ENCODE results near the gene ARIH1. TPM values are rescaled to one million over a fixed set of nuclear protein-coding genes. Genes with fewer than 3 reads are reported as not detected.
A peak's percentile ranks its signal among the peaks of the same experiment; 100 is the strongest.

ARIH1 gene
- total and polyA plus RNA-seq, 10 of the 15 experiments (the other 5 are each of a cell fraction or from before 2014, with no cell fraction given), result 14.7 to 99.5 (median 26.5) TPM

DNA sequence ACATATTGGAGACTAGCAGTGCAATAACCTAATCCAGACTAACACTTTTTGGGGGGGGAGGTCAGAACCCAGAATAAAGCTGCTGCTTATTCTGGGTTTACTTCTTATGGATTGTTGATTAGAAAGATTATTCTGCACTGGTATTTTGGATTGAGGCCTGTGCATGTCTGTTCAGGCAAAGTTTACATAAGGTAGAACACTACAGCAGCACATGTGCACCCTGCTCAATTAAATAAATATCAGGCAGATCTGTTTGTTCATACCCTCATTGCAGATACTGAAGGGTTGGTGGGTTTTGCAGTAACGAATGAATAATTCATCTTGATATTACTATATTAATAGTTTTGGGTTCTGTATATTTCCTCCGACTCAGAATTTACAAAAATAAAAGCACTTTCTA, 19.1 kb downstream of the ARIH1 start (continued):
- TF ChIP-seq, protein P1, sequence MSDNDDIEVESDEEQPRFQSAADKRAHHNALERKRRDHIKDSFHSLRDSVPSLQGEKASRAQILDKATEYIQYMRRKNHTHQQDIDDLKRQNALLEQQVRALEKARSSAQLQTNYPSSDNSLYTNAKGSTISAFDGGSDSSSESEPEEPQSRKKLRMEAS (IDR thresholded peaks at IDR 0.05; ENCODE audit: low read depth, low read length), result no peak

DNA sequence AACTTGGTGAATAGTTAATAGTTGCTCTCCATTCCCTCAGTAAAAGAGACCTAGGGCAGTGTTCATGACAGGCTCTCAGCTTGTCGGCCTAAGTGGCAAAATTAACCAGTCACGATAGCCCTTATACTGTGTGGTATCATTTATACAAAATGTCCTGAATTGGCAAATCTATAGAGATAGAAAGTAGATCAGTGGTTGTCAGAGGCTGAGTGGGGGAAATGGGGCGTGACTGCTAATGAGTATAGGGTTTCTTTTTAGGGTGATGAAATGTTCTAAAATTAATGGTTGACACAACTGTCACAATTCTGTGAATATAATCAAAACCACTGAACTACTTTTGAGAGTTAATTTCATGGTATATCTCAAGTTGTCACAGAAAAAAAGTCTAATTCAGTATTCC, 20.9 kb downstream of the ARIH1 start:
- ChIA-PET CTCF (interaction anchor here (0.6 to 2.8 kb wide), 7 partner anchors 9 to 1141 kb away, joined by 3 to 14 read pairs (median 4); partner anchors contain the start of genes ARIH1 and HEXA), SMC1A (ENCODE audit: uncharacterized antibody, unreplicated experiment) (interaction anchor here (0.6 to 3.2 kb wide), 9 partner anchors 9 to 382 kb away, joined by 3 to 14 read pairs (median 4); no protein-coding TSS in a partner anchor), POLR2A (interaction anchor here (0.5 to 1.4 kb wide), 5 partner anchors 12 to 190 kb away, joined by 3 to 4 read pairs (median 3); no protein-coding TSS in a partner anchor), RAD21 (ENCODE audit: unreplicated experiment) (interaction anchor here (1.2 to 1.3 kb wide), 2 partner anchors 9 to 184 kb away, joined by 3 to 4 read pairs; no protein-coding TSS in a partner anchor)
- WGBS (ENCODE audit: insufficient coverage, insufficient replicate concordance, low lambda C conversion rate, missing lambda C conversion rate), result 39% methylated on average over 3 of the region's 3 CpGs
- Histone ChIP-seq H2AFZ (ENCODE audit: control insufficient read depth, low read depth, low read length) (no peak overlapping the region), H3K9ac (ENCODE audit: control insufficient read depth, insufficient read depth, low read length) (no peak overlapping the region), H3K36me3 (ENCODE audit: control insufficient read depth in 2 of 2, insufficient read depth in 2 of 2, low read length in 1 of 2) (no peaks in the 10 kb centered on the region), H3K9me3 (replicated peaks; ENCODE audit: control insufficient read depth, insufficient read depth, low read length) (no peaks in the 10 kb centered on the region), H3K4me3 (no peak overlapping the region), H3K79me2 (ENCODE audit: control insufficient read depth, insufficient read depth, low read length) (peaks cover 62% of the 10 kb centered on the region), H3K4me1 (ENCODE audit: control insufficient read depth, insufficient read depth, low read length) (no peaks in the 10 kb centered on the region), H3K4me2 (ENCODE audit: control insufficient read depth, insufficient read depth) (no peak overlapping the region), H4K20me1 (ENCODE audit: control insufficient read depth, insufficient read depth) (no peaks in the 10 kb centered on the region), H3K27ac (ENCODE audit: control insufficient read depth, insufficient read depth) (no peak overlapping the region), H3K27me3 (replicated peaks in 1 of 2; ENCODE audit: control insufficient read depth in 2 of 2, insufficient read depth in 2 of 2, low read length in 1 of 2) (no peaks in the 10 kb centered on the region)
- intact Hi-C loops (cut with micrococcal nuclease; ENCODE audit: unreplicated experiment) (no loop called here), in situ Hi-C loops (cut with MboI) (no loop called here)
- ATAC-seq, result peak; percentile 85
- no peak for FAIRE-seq
- BruUV-seq (replicated peaks), result no TSS peak
- DNase-seq (ENCODE audit: low read depth, low spot score), result no peak
- TF ChIP-seq, protein P2, sequence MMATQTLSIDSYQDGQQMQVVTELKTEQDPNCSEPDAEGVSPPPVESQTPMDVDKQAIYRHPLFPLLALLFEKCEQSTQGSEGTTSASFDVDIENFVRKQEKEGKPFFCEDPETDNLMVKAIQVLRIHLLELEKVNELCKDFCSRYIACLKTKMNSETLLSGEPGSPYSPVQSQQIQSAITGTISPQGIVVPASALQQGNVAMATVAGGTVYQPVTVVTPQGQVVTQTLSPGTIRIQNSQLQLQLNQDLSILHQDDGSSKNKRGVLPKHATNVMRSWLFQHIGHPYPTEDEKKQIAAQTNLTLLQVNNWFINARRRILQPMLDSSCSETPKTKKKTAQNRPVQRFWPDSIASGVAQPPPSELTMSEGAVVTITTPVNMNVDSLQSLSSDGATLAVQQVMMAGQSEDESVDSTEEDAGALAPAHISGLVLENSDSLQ (IDR thresholded peaks at IDR 0.05), result peak; percentile 29; the same call in 1 of the 2 replicates
- TF ChIP-seq, protein P3, sequence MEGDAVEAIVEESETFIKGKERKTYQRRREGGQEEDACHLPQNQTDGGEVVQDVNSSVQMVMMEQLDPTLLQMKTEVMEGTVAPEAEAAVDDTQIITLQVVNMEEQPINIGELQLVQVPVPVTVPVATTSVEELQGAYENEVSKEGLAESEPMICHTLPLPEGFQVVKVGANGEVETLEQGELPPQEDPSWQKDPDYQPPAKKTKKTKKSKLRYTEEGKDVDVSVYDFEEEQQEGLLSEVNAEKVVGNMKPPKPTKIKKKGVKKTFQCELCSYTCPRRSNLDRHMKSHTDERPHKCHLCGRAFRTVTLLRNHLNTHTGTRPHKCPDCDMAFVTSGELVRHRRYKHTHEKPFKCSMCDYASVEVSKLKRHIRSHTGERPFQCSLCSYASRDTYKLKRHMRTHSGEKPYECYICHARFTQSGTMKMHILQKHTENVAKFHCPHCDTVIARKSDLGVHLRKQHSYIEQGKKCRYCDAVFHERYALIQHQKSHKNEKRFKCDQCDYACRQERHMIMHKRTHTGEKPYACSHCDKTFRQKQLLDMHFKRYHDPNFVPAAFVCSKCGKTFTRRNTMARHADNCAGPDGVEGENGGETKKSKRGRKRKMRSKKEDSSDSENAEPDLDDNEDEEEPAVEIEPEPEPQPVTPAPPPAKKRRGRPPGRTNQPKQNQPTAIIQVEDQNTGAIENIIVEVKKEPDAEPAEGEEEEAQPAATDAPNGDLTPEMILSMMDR (IDR thresholded peaks at IDR 0.05 in 2 of 3, conservative IDR thresholded peaks at IDR 0.05 in 1 of 3; ENCODE audit: control insufficient read depth in 2 of 3, extremely low read depth in 1 of 3, insufficient read depth in 1 of 3, low read depth in 3 of 3, low read length in 3 of 3), result no peak
- TF ChIP-seq RUNX3 (IDR thresholded peaks at IDR 0.05; ENCODE audit: low read length), result peak; percentile 19; the same call in 1 of the 2 replicates
- TF ChIP-seq, protein P4, sequence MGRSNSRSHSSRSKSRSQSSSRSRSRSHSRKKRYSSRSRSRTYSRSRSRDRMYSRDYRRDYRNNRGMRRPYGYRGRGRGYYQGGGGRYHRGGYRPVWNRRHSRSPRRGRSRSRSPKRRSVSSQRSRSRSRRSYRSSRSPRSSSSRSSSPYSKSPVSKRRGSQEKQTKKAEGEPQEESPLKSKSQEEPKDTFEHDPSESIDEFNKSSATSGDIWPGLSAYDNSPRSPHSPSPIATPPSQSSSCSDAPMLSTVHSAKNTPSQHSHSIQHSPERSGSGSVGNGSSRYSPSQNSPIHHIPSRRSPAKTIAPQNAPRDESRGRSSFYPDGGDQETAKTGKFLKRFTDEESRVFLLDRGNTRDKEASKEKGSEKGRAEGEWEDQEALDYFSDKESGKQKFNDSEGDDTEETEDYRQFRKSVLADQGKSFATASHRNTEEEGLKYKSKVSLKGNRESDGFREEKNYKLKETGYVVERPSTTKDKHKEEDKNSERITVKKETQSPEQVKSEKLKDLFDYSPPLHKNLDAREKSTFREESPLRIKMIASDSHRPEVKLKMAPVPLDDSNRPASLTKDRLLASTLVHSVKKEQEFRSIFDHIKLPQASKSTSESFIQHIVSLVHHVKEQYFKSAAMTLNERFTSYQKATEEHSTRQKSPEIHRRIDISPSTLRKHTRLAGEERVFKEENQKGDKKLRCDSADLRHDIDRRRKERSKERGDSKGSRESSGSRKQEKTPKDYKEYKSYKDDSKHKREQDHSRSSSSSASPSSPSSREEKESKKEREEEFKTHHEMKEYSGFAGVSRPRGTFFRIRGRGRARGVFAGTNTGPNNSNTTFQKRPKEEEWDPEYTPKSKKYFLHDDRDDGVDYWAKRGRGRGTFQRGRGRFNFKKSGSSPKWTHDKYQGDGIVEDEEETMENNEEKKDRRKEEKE (IDR thresholded peaks at IDR 0.05), result no peak
- no peak for TF ChIP-seq RAD21 (IDR thresholded peaks at IDR 0.05; ENCODE audit: insufficient read depth, low read depth, low read length)
- TF ChIP-seq, protein P5, sequence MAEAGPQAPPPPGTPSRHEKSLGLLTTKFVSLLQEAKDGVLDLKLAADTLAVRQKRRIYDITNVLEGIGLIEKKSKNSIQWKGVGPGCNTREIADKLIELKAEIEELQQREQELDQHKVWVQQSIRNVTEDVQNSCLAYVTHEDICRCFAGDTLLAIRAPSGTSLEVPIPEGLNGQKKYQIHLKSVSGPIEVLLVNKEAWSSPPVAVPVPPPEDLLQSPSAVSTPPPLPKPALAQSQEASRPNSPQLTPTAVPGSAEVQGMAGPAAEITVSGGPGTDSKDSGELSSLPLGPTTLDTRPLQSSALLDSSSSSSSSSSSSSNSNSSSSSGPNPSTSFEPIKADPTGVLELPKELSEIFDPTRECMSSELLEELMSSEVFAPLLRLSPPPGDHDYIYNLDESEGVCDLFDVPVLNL (IDR thresholded peaks at IDR 0.05; ENCODE audit: low read depth, low read length), result no peak
- 0 out of 2 replicates have a peak, but pooled peaks have one; percentile 48 for TF ChIP-seq PAX5 (IDR thresholded peaks at IDR 0.05; ENCODE audit: borderline replicate concordance, low read depth, low read length)
- TF ChIP-seq, protein P6, sequence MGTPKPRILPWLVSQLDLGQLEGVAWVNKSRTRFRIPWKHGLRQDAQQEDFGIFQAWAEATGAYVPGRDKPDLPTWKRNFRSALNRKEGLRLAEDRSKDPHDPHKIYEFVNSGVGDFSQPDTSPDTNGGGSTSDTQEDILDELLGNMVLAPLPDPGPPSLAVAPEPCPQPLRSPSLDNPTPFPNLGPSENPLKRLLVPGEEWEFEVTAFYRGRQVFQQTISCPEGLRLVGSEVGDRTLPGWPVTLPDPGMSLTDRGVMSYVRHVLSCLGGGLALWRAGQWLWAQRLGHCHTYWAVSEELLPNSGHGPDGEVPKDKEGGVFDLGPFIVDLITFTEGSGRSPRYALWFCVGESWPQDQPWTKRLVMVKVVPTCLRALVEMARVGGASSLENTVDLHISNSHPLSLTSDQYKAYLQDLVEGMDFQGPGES (IDR thresholded peaks at IDR 0.05), result no peak

All from GM12878 (cell line).